Measurements from ENCODE around the gene ARHGAP19.

ARHGAP19 gene

GRCh38 chr10:97173036-97173435, 119.4 kb downstream of the ARHGAP19 start:
- TF ChIP-seq CTCF (conservative IDR thresholded peaks at IDR 0.05) (no peak), ZFX (IDR thresholded peaks at IDR 0.05) (no peak)

More at GRCh38 chr10:97173036-97173435, 119.4 kb downstream of the ARHGAP19 start:
- H3K27ac ChIP-seq = no peak overlapping the region
